Glomerular endothelial cell (primary cell): ENCODE measurements around the gene DECR2. TPM values are rescaled to one million over a fixed set of nuclear protein-coding genes. Genes with fewer than 3 reads are reported as not detected.
"Not testable (repeated sequence)": the region's sequence is repeated elsewhere in the genome, so short reads cannot be mapped to it uniquely, and the experiment has no call there.

Source experiments
- DNase-seq: peaks from one replicate; pipeline ENCODE4 v3.0.0-alpha.2; 2011; ENCODE audit warnings: low read depth, low spot score; ENCODE audit errors: extremely low read depth
- total RNA-seq: library from RNA; depleted of rRNA; stranded (reverse); fragments of >200 nt; gene quantifications from 2 replicates; pipeline ENCODE4 v1.2.3, GENCODE V29; 2015

The DECR2 gene
- total RNA-seq, 1 donor from 2014 or later, result 29.1 TPM

- no peak for DNase-seq
Measured at GRCh38 chr16:378821-379182, 22.9 kb upstream of the DECR2 start.

- DNase-seq, result no peak
Measured at GRCh38 chr16:379183-379960, 22.3 kb upstream of the DECR2 start.

GRCh38 chr16:379961-380761, 21.5 kb upstream of the DECR2 start:
- no peak for DNase-seq

- DNase-seq, result no peak
Measured at GRCh38 chr16:380762-381011, 21.0 kb upstream of the DECR2 start.

GRCh38 chr16:381012-381788, 20.5 kb upstream of the DECR2 start:
- no peak for DNase-seq

- DNase-seq, result no peak
Measured at GRCh38 chr16:381789-382717, 19.6 kb upstream of the DECR2 start, which contains the start of gene PGAP6. TSS of gene PGAP6 (minus strand) at chr16:381978. CDS start at chr16:381821, 157 bp downstream.

- DNase-seq, result no peak
Measured at GRCh38 chr16:383326-384051, 18.2 kb upstream of the DECR2 start.

GRCh38 chr16:386641-387156, 15.0 kb upstream of the DECR2 start:
- DNase-seq, result no peak

GRCh38 chr16:387761-388666, 13.7 kb upstream of the DECR2 start:
- not testable (repeated sequence) for DNase-seq

GRCh38 chr16:389352-389751, 12.3 kb upstream of the DECR2 start:
- no peak for DNase-seq

GRCh38 chr16:391885-392335, 9.8 kb upstream of the DECR2 start:
- DNase-seq, result no peak

GRCh38 chr16:392450-393030, 9.1 kb upstream of the DECR2 start:
- no peak for DNase-seq

- no peak for DNase-seq
Measured at GRCh38 chr16:396199-396598, 5.5 kb upstream of the DECR2 start.

GRCh38 chr16:396605-397004, 5.1 kb upstream of the DECR2 start:
- no peak for DNase-seq

- no peak for DNase-seq
Measured at GRCh38 chr16:397135-397661, 4.5 kb upstream of the DECR2 start, which contains the start of gene NME4. TSS of gene NME4 (plus strand) at chr16:397199. CDS start at chr16:397223, 24 bp downstream.

- no peak for DNase-seq
Measured at GRCh38 chr16:397736-398332, 3.9 kb upstream of the DECR2 start.
